Measurements from ENCODE around the gene RCAN2.

DNA sequence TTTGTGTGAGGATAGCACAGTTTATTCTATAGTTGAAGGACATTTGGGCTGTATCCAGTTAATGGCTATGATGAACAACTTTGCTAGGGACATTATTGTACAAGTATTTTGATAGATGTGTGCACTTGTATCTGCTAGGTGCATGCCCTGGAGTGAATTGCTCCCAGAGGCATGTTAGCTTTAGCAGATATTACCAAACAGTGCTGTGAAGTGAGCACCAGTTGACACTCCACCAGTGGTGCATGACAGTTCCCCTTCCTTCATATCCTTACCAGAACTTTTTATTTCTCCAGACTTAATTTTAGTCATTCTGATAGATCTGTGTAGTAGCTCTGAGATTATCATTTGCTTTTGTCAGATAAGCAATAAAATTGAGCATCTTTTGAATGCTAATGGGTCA, 271.6 kb downstream of the RCAN2 start:
- TF ChIP-seq, protein P1, sequence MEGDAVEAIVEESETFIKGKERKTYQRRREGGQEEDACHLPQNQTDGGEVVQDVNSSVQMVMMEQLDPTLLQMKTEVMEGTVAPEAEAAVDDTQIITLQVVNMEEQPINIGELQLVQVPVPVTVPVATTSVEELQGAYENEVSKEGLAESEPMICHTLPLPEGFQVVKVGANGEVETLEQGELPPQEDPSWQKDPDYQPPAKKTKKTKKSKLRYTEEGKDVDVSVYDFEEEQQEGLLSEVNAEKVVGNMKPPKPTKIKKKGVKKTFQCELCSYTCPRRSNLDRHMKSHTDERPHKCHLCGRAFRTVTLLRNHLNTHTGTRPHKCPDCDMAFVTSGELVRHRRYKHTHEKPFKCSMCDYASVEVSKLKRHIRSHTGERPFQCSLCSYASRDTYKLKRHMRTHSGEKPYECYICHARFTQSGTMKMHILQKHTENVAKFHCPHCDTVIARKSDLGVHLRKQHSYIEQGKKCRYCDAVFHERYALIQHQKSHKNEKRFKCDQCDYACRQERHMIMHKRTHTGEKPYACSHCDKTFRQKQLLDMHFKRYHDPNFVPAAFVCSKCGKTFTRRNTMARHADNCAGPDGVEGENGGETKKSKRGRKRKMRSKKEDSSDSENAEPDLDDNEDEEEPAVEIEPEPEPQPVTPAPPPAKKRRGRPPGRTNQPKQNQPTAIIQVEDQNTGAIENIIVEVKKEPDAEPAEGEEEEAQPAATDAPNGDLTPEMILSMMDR (IDR thresholded peaks at IDR 0.05; ENCODE audit: low read length) = no peak
- TF ChIP-seq EZH2 (optimal IDR thresholded peaks at IDR 0.05; ENCODE audit: low read depth, low read length) = no peak
